A549 (cell line): ENCODE data around the gene GPR176.

Experiments used
- POLR2AphosphoS2 ChIP-seq: conservative IDR thresholded peaks from 2 replicates; pipeline ENCODE4 v1.6.1; 2012; ENCODE audit warnings: low read length, improper control_type of control experiment, inconsistent platforms
- RNF2 ChIP-seq: fragments of 200-600 bp; sonication (generic); IDR thresholded peaks from 2 replicates; pipeline ENCODE4 v1.6.1; 2016; ENCODE audit warnings: low read depth, mild to moderate bottlenecking, antibody characterized with exemption, moderate library complexity, borderline replicate concordance
- TF ChIP-seq, protein P1 (sequence below): fragments of >200 bp; sonication (Bioruptor Twin); formaldehyde crosslinking; IDR thresholded peaks from 3 replicates; pipeline ENCODE4 v1.5.1; 2016

DNA sequence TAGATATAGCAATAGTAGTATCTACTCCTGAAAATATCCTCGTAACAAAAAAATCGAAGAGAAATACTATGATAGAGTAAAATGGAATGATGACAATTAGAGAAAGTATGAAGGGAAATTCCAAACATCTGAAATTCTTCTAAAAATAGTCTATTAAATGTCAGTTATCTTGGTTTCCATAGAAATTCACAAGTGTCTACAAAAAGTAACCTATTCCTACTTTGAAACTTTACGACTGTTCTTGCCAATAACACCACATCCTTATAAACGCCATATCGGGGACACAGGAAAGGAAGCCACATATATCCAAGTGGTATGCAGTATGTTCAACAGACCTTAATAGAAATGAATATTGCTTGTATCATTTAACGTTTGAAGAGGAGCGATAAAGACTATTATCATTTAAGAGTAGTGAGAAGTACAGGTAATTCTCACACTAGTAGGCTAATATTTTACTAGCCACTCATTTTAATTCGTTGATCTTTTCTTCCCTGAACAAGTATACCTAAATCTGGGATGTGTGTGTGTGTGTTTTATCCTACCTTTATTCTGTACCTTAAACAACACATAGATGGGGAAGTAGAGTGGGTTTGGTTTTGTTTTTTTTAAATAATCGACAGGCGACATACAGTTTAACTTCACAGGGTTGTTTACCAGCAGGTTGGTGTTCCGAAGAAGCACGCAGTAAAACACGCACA is 1.2 kb downstream of the GPR176 start:
- TF ChIP-seq, protein P1, sequence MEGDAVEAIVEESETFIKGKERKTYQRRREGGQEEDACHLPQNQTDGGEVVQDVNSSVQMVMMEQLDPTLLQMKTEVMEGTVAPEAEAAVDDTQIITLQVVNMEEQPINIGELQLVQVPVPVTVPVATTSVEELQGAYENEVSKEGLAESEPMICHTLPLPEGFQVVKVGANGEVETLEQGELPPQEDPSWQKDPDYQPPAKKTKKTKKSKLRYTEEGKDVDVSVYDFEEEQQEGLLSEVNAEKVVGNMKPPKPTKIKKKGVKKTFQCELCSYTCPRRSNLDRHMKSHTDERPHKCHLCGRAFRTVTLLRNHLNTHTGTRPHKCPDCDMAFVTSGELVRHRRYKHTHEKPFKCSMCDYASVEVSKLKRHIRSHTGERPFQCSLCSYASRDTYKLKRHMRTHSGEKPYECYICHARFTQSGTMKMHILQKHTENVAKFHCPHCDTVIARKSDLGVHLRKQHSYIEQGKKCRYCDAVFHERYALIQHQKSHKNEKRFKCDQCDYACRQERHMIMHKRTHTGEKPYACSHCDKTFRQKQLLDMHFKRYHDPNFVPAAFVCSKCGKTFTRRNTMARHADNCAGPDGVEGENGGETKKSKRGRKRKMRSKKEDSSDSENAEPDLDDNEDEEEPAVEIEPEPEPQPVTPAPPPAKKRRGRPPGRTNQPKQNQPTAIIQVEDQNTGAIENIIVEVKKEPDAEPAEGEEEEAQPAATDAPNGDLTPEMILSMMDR = no peak
- TF ChIP-seq POLR2AphosphoS2 (no peak), RNF2 (0 out of 2 replicates have a peak, but pooled peaks have one; percentile 28)
